Measurements from ENCODE around the gene PAX8.

The PAX8 gene

GRCh38 chr2:113186433-113186796 lies 92.3 kb downstream of the PAX8 start:
- FAIRE-seq: no peak
- DNase-seq (ENCODE audit: low spot score): no peak

GRCh38 chr2:113185664-113186432 lies 92.9 kb downstream of the PAX8 start:
- FAIRE-seq (no peak), DNase-seq (ENCODE audit: low spot score) (no peak)

GRCh38 chr2:113184531-113185230 lies 94.0 kb downstream of the PAX8 start:
- FAIRE-seq (no peak), DNase-seq (ENCODE audit: low spot score) (no peak)

- FAIRE-seq: no peak
- DNase-seq (ENCODE audit: low spot score): no peak
Observed at GRCh38 chr2:113183703-113184102, 95.0 kb downstream of the PAX8 start.

- FAIRE-seq (no peak), DNase-seq (ENCODE audit: low spot score) (no peak)
Observed at GRCh38 chr2:113183264-113183663, 95.5 kb downstream of the PAX8 start.

- FAIRE-seq: no peak
- DNase-seq (ENCODE audit: low spot score): no peak
Observed at GRCh38 chr2:113182471-113183260, 96.1 kb downstream of the PAX8 start.

- FAIRE-seq (no peak), DNase-seq (ENCODE audit: low spot score) (no peak)
Observed at GRCh38 chr2:113181258-113182051, 97.3 kb downstream of the PAX8 start.

GRCh38 chr2:113180131-113180946 lies 98.4 kb downstream of the PAX8 start:
- FAIRE-seq: no peak
- DNase-seq (ENCODE audit: low spot score): no peak

- FAIRE-seq: no peak
Observed at GRCh38 chr2:113179446-113180045, 99.2 kb downstream of the PAX8 start.

GRCh38 chr2:113178891-113179290 lies 99.8 kb downstream of the PAX8 start:
- FAIRE-seq: no peak
- DNase-seq (ENCODE audit: low spot score): no peak

More at GRCh38 chr2:113179446-113180045, 99.2 kb downstream of the PAX8 start:
- no peak for DNase-seq (ENCODE audit: low spot score)

- FAIRE-seq (no peak), DNase-seq (ENCODE audit: low spot score) (no peak)
Observed at GRCh38 chr2:113178069-113178746, 100.5 kb downstream of the PAX8 start.

GRCh38 chr2:113176696-113177355 lies 101.9 kb downstream of the PAX8 start:
- no peak for FAIRE-seq
- DNase-seq (ENCODE audit: low spot score): no peak

GRCh38 chr2:113175736-113176695 lies 102.7 kb downstream of the PAX8 start:
- DNase-seq (ENCODE audit: low spot score) (no peak), FAIRE-seq (no peak)

- DNase-seq (ENCODE audit: low spot score) (no peak), FAIRE-seq (no peak)
Observed at GRCh38 chr2:113175042-113175628, 103.6 kb downstream of the PAX8 start.

GRCh38 chr2:113174376-113174750 lies 104.4 kb downstream of the PAX8 start:
- DNase-seq (ENCODE audit: low spot score) (no peak), FAIRE-seq (no peak)

- FAIRE-seq (no peak), DNase-seq (ENCODE audit: low spot score) (no peak)
Observed at GRCh38 chr2:113173542-113174375, 105.0 kb downstream of the PAX8 start, which contains the start of gene PSD4. Gene PSD4, plus strand, starts transcription at chr2:113173971. Its CDS starts 8,486 bp downstream, at chr2:113182457.
